ENCODE measurements around the gene ABCD4.

DNA sequence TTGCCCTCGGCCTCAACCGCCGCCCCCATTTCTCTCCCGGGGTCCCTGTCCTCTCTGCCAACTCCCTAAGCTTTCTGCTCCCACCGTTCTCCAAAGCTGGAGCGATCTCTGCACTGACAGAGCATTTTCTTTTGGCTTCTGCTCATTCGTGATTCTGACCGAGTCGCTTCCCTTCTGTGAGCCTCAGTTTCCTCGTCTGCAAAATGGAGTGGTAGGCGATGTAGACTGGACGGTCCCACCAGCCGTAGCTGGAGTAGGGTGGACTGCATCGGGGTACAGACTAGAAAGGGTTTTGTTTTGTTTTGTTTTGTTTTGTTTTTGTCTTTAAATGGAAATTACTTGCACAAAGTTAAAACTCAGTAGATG, 61.1 kb downstream of the ABCD4 start:
- TF ChIP-seq, protein P1, sequence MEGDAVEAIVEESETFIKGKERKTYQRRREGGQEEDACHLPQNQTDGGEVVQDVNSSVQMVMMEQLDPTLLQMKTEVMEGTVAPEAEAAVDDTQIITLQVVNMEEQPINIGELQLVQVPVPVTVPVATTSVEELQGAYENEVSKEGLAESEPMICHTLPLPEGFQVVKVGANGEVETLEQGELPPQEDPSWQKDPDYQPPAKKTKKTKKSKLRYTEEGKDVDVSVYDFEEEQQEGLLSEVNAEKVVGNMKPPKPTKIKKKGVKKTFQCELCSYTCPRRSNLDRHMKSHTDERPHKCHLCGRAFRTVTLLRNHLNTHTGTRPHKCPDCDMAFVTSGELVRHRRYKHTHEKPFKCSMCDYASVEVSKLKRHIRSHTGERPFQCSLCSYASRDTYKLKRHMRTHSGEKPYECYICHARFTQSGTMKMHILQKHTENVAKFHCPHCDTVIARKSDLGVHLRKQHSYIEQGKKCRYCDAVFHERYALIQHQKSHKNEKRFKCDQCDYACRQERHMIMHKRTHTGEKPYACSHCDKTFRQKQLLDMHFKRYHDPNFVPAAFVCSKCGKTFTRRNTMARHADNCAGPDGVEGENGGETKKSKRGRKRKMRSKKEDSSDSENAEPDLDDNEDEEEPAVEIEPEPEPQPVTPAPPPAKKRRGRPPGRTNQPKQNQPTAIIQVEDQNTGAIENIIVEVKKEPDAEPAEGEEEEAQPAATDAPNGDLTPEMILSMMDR (IDR thresholded peaks at IDR 0.05): no peak
- TF ChIP-seq POLR2A (IDR thresholded peaks at IDR 0.05): no peak
- no peak for TF ChIP-seq EP300 (IDR thresholded peaks at IDR 0.05)
